ENCODE data around the gene ATF6B. TPM values are rescaled to one million over a fixed set of nuclear protein-coding genes. Genes with fewer than 3 reads are reported as not detected.
A peak's percentile ranks its signal among the peaks of the same experiment; 100 is the strongest.

Gene ATF6B
- total and polyA plus RNA-seq, 2 of the 13 experiments (the other 11 are each of a cell fraction or from before 2014, with no cell fraction given), result 18.1 to 44.0 TPM

DNA sequence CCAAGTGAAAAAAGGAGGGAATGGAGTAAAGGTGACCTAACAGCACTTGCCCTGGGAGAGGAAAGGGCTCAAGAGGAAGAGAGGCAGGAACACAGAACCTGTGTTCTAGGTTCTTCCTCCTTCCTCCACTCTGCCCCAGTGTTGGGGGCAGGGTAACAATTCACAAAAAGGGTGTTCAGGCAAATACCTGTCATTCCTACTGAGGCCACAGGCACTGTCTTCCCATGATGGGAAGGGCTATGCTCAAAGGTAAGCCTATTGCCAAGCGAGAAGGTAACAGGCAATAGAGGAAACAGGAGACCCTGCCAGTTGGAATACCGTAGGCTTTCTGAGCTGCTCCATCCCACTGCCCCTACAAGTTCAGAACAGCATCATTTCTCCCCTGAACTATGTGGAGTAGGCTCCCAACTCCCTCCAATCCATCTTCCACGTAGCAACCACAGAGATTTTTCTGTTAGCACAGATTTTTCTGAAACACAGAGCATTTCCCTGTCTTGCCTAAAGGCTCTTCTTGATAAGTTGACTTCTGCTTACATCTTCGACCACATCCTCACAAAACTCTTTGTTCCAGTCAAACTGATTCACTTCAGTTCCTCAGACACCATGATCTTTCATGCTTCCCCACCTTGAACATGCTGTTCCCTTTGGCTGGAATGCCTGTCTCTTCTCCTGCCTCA, 45.1 kb upstream of the ATF6B start:
- Histone ChIP-seq H3K9ac (ENCODE audit: insufficient read depth, low read depth, low read length) (peak overlapping the region; percentile 7; the same call in 1 of the 2 replicates), H3K27me3 (ENCODE audit: control insufficient read depth in 1 of 2, insufficient read depth in 2 of 2, low read length in 2 of 2) (no peaks in the 10 kb centered on the region; a peak in 1 of 5 replicates), H3K4me2 (ENCODE audit: low read depth, low read length) (peak overlapping the region; percentile 19), H2AFZ (ENCODE audit: low read length) (no peak overlapping the region), H3K9me3 (ENCODE audit: low read length) (no peaks in the 10 kb centered on the region), H3K27ac (ENCODE audit: extremely low read length, insufficient read depth, low read length) (no peak overlapping the region), H3K4me3 (replicated peaks in 1 of 3; ENCODE audit: insufficient read depth in 1 of 3, low read depth in 2 of 3, low read length in 3 of 3) (no peak overlapping the region), H4K20me1 (ENCODE audit: insufficient read depth, low read length) (no peaks in the 10 kb centered on the region), H3K36me3 (replicated peaks in 1 of 2; ENCODE audit: control insufficient read depth in 1 of 2, insufficient read depth in 2 of 2, low read length in 2 of 2) (peaks cover 13 to 33% of the 10 kb centered on the region in 2 experiments), H3K79me2 (ENCODE audit: insufficient read depth, low read length) (peaks cover 36% of the 10 kb centered on the region), H3K4me1 (ENCODE audit: insufficient read depth, low read length) (peaks cover 46% of the 10 kb centered on the region)
- ChIA-PET POLR2A (interaction anchor here (0.6 kb wide), 1 partner anchor 20 kb away, joined by 3 read pairs; no protein-coding TSS in a partner anchor), CTCF (ENCODE audit: low intra/inter-chr PET ratio, low total read pairs) (no interaction called here)
- no peak for DNase-seq (ENCODE audit: low spot score)
- BruUV-seq (replicated peaks), result no TSS peak
- no peak for TF ChIP-seq ZNF354B (CRISPR knock-in tag; IDR thresholded peaks at IDR 0.05)
- TF ChIP-seq, protein P1, sequence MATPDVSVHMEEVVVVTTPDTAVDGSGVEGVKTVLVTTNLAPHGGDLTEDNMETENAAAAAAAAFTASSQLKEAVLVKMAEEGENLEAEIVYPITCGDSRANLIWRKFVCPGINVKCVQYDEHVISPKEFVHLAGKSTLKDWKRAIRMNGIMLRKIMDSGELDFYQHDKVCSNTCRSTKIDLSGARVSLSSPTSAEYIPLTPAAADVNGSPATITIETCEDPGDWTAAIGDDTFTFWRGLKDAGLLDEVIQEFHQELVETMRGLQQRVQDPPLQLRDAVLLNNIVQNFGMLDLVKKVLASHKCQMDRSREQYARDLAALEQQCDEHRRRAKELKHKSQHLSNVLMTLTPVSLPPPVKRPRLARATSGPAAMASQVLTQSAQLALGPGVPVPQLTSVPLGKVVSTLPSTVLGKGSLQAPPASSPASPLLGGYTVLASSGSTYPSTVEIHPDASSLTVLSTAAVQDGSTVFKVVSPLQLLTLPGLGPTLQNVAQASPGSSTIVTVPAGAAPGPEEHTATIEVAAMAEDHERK (CRISPR knock-in tag; IDR thresholded peaks at IDR 0.05; ENCODE audit: low read depth), result no peak
- no peak for TF ChIP-seq ZNF333 (CRISPR knock-in tag; IDR thresholded peaks at IDR 0.05; ENCODE audit: borderline replicate concordance)
- no peak for TF ChIP-seq TP53 (CRISPR knock-in tag; conservative IDR thresholded peaks at IDR 0.05)
- no peak for TF ChIP-seq ZMAT3 (CRISPR knock-in tag; conservative IDR thresholded peaks at IDR 0.05)
- no peak for TF ChIP-seq PHF21A (CRISPR knock-in tag; IDR thresholded peaks at IDR 0.05)
- TF ChIP-seq ZNF33B (CRISPR knock-in tag; IDR thresholded peaks at IDR 0.05), result no peak
- TF ChIP-seq SRY (CRISPR knock-in tag; IDR thresholded peaks at IDR 0.05), result no peak
- TF ChIP-seq, protein P2, sequence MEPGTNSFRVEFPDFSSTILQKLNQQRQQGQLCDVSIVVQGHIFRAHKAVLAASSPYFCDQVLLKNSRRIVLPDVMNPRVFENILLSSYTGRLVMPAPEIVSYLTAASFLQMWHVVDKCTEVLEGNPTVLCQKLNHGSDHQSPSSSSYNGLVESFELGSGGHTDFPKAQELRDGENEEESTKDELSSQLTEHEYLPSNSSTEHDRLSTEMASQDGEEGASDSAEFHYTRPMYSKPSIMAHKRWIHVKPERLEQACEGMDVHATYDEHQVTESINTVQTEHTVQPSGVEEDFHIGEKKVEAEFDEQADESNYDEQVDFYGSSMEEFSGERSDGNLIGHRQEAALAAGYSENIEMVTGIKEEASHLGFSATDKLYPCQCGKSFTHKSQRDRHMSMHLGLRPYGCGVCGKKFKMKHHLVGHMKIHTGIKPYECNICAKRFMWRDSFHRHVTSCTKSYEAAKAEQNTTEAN (CRISPR knock-in tag; conservative IDR thresholded peaks at IDR 0.05), result no peak
- no peak for TF ChIP-seq NBN (conservative IDR thresholded peaks at IDR 0.05)
- TF ChIP-seq U2AF1 (optimal IDR thresholded peaks at IDR 0.05; ENCODE audit: low read depth, low read length), result no peak
- TF ChIP-seq HOXA7 (CRISPR knock-in tag; IDR thresholded peaks at IDR 0.05), result no peak
- no peak for TF ChIP-seq RNF2 (conservative IDR thresholded peaks at IDR 0.05; ENCODE audit: low read depth)
- TF ChIP-seq, protein P3, sequence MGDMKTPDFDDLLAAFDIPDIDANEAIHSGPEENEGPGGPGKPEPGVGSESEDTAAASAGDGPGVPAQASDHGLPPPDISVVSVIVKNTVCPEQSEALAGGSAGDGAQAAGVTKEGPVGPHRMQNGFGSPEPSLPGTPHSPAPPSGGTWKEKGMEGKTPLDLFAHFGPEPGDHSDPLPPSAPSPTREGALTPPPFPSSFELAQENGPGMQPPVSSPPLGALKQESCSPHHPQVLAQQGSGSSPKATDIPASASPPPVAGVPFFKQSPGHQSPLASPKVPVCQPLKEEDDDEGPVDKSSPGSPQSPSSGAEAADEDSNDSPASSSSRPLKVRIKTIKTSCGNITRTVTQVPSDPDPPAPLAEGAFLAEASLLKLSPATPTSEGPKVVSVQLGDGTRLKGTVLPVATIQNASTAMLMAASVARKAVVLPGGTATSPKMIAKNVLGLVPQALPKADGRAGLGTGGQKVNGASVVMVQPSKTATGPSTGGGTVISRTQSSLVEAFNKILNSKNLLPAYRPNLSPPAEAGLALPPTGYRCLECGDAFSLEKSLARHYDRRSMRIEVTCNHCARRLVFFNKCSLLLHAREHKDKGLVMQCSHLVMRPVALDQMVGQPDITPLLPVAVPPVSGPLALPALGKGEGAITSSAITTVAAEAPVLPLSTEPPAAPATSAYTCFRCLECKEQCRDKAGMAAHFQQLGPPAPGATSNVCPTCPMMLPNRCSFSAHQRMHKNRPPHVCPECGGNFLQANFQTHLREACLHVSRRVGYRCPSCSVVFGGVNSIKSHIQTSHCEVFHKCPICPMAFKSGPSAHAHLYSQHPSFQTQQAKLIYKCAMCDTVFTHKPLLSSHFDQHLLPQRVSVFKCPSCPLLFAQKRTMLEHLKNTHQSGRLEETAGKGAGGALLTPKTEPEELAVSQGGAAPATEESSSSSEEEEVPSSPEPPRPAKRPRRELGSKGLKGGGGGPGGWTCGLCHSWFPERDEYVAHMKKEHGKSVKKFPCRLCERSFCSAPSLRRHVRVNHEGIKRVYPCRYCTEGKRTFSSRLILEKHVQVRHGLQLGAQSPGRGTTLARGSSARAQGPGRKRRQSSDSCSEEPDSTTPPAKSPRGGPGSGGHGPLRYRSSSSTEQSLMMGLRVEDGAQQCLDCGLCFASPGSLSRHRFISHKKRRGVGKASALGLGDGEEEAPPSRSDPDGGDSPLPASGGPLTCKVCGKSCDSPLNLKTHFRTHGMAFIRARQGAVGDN (CRISPR knock-in tag; IDR thresholded peaks at IDR 0.05), result no peak
- no peak for TF ChIP-seq ZNF737 (CRISPR knock-in tag; IDR thresholded peaks at IDR 0.05; ENCODE audit: borderline replicate concordance)
- TF ChIP-seq ZNF558 (CRISPR knock-in tag; IDR thresholded peaks at IDR 0.05; ENCODE audit: borderline replicate concordance), result no peak
- TF ChIP-seq, protein P4, sequence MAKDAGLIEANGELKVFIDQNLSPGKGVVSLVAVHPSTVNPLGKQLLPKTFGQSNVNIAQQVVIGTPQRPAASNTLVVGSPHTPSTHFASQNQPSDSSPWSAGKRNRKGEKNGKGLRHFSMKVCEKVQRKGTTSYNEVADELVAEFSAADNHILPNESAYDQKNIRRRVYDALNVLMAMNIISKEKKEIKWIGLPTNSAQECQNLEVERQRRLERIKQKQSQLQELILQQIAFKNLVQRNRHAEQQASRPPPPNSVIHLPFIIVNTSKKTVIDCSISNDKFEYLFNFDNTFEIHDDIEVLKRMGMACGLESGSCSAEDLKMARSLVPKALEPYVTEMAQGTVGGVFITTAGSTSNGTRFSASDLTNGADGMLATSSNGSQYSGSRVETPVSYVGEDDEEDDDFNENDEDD (CRISPR knock-in tag; IDR thresholded peaks at IDR 0.05; ENCODE audit: borderline replicate concordance), result no peak
- in situ Hi-C loops (cut with HindIII; ENCODE audit: extremely low pct_ligation_motif_present, low pct_unique_long_range_greater_than_20kb) (no loop called here), intact Hi-C loops (cut with micrococcal nuclease; ENCODE audit: unreplicated experiment) (no loop called here)
- ATAC-seq, result no peak
- WGBS (ENCODE audit: low lambda C conversion rate), result 96% methylated on average over 4 of the region's 4 CpGs
- FAIRE-seq, result no peak

All from HepG2 (cell line).